ENCODE results near the gene NLGN2. TPM values are rescaled to one million over a fixed set of nuclear protein-coding genes. Genes with fewer than 3 reads are reported as not detected.
A peak's percentile ranks its signal among the peaks of the same experiment; 100 is the strongest.

NLGN2 gene
- polyA plus RNA-seq, 1 experiment = 8.5 TPM

GRCh38 chr17:7379134-7379533, 28.5 kb upstream of the NLGN2 start:
- H3K27me3 ChIP-seq (ENCODE audit: control insufficient read depth, insufficient read depth, low read length) = peaks cover 8% of the 10 kb centered on the region
- ChIA-PET CTCF (interaction anchor here (2.3 kb wide), 1 partner anchor 23 kb away, joined by 13 read pairs; no protein-coding TSS in a partner anchor), POLR2A (no interaction called here)
- no peak overlapping the region for H3K4me3 ChIP-seq (ENCODE audit: low read depth, low read length)
- H3K36me3 ChIP-seq (ENCODE audit: control insufficient read depth, insufficient read depth, low read length) = no peaks in the 10 kb centered on the region
- DNase-seq (ENCODE audit: low read depth) = no peak
- no peak for TF ChIP-seq CTCF (IDR thresholded peaks at IDR 0.05; ENCODE audit: insufficient read depth, low read depth, low read length)

- TF ChIP-seq CTCF (IDR thresholded peaks at IDR 0.05; ENCODE audit: insufficient read depth, low read depth, low read length) = no peak
- Histone ChIP-seq H3K36me3 (ENCODE audit: control insufficient read depth, insufficient read depth, low read length) (no peaks in the 10 kb centered on the region), H3K4me3 (ENCODE audit: low read depth, low read length) (peak overlapping the region; percentile 41), H3K27me3 (ENCODE audit: control insufficient read depth, insufficient read depth, low read length) (peaks cover 8% of the 10 kb centered on the region)
- ChIA-PET POLR2A (no interaction called here), CTCF (interaction anchor here (0.7 to 2.3 kb wide), 4 partner anchors 24 to 180 kb away, joined by 3 to 13 read pairs (median 3); no protein-coding TSS in a partner anchor)
- DNase-seq (ENCODE audit: low read depth) = peak; percentile 39
Measured at GRCh38 chr17:7380321-7380720, 27.3 kb upstream of the NLGN2 start.

- CTCF ChIA-PET = interaction anchor here (0.7 to 2.3 kb wide), 3 partner anchors 25 to 179 kb away, joined by 3 to 13 read pairs (median 3); no protein-coding TSS in a partner anchor
- TF ChIP-seq CTCF (IDR thresholded peaks at IDR 0.05; ENCODE audit: insufficient read depth, low read depth, low read length) = no peak
- DNase-seq (ENCODE audit: low read depth) = no peak
- POLR2A ChIA-PET = no interaction called here
- peak within 1 kb of the TSS; percentile 41 for H3K4me3 ChIP-seq (ENCODE audit: low read depth, low read length)
- H3K36me3 ChIP-seq (ENCODE audit: control insufficient read depth, insufficient read depth, low read length) = no peaks in the 10 kb centered on the region
- H3K27me3 ChIP-seq (ENCODE audit: control insufficient read depth, insufficient read depth, low read length) = peaks cover 8% of the 10 kb centered on the region
Measured at GRCh38 chr17:7380855-7381683, 26.6 kb upstream of the NLGN2 start, which contains the start of gene TNK1. Gene TNK1 (plus strand): TSS chr17:7381089. CDS start chr17:7382927, 1,838 bp downstream.

GRCh38 chr17:7382901-7383300, 24.7 kb upstream of the NLGN2 start:
- ChIA-PET POLR2A (no interaction called here), CTCF (interaction anchor here (0.8 to 5.7 kb wide), 2 partner anchors 27 to 305 kb away, joined by 4 to 26 read pairs; partner anchors contain the start of genes TMEM95 and TP53)
- Histone ChIP-seq H3K36me3 (ENCODE audit: control insufficient read depth, insufficient read depth, low read length) (peaks cover 2% of the 10 kb centered on the region; the same call in 1 of the 2 replicates), H3K27me3 (ENCODE audit: control insufficient read depth, insufficient read depth, low read length) (peaks cover 8% of the 10 kb centered on the region), H3K4me3 (ENCODE audit: low read depth, low read length) (no peak overlapping the region)
- no peak for DNase-seq (ENCODE audit: low read depth)
- no peak for TF ChIP-seq CTCF (IDR thresholded peaks at IDR 0.05; ENCODE audit: insufficient read depth, low read depth, low read length)

GRCh38 chr17:7383371-7383741, 24.3 kb upstream of the NLGN2 start:
- ChIA-PET CTCF (interaction anchor here (5.7 kb wide), 1 partner anchor 28 kb away, joined by 26 read pairs; the partner anchor contains the start of gene TMEM95), POLR2A (no interaction called here)
- TF ChIP-seq CTCF (IDR thresholded peaks at IDR 0.05; ENCODE audit: insufficient read depth, low read depth, low read length) = no peak
- Histone ChIP-seq H3K4me3 (ENCODE audit: low read depth, low read length) (no peak overlapping the region), H3K27me3 (ENCODE audit: control insufficient read depth, insufficient read depth, low read length) (peaks cover 8% of the 10 kb centered on the region), H3K36me3 (ENCODE audit: control insufficient read depth, insufficient read depth, low read length) (peaks cover 4% of the 10 kb centered on the region)
- no peak for DNase-seq (ENCODE audit: low read depth)

Data from BJ (cell line).